GM19463 (cell line): Measurements from ENCODE around the gene CPNE1.
"Not testable (repeated sequence)": the region's sequence is repeated elsewhere in the genome, so short reads cannot be mapped to it uniquely, and the experiment has no call there.

Source experiments
- ATAC-seq: cut with Tn5 transposase; IDR thresholded peaks from one replicate; pipeline ENCODE4 v1.9.1; 2021; ENCODE audit warnings: mild to moderate bottlenecking, moderate library complexity; ENCODE audit not compliant: unreplicated experiment

CPNE1 gene

DNA sequence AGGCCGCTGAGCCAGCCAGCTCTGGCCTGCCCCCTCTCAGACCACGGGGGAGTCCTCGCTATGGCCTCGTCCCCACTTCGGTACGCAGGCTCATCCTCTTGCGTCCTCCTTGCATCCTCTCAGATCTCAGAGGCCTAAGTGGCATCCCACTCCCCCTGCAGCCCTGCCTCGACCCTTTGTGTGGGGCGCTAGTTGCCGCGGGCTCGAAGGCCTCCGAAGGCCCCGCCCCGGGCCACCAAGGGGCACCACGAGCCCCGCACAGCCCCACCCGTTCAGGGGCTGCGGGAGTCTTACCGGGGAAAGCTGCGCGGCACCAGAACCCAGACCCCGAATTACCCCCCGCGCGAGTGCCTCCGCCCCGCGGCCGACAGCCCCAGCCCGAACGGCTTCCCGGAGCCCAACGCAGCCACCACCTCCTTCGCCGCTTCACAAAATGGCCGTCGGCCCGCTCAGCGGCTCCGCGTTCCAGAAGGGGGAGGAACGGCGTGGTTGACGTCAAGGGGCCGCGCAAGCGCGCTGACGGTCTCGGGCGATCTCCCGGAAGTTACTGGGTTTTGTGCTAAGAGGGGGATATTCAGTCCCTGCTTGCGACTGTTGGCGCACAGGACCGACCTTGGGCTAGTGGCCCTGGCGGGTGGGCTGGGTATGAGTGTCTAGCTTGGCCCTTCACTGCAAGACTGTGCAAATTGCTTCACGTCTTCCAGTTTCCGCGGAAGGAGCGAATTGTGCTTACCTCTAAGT, at the start of gene CPNE1, which contains the start of gene RBM12:
TSS of gene CPNE1 (minus strand) at position 435 of the 741 bp plus-strand sequence. CDS start 31,977 bp downstream, outside the sequence.
TSS of gene RBM12 (minus strand) at position 435 of the 741 bp plus-strand sequence. CDS start 9,578 bp downstream, outside the sequence.
- peak; percentile 79 for ATAC-seq

GRCh38 chr20:35714127-35714526, 49.4 kb upstream of the CPNE1 start:
- no peak for ATAC-seq

DNA sequence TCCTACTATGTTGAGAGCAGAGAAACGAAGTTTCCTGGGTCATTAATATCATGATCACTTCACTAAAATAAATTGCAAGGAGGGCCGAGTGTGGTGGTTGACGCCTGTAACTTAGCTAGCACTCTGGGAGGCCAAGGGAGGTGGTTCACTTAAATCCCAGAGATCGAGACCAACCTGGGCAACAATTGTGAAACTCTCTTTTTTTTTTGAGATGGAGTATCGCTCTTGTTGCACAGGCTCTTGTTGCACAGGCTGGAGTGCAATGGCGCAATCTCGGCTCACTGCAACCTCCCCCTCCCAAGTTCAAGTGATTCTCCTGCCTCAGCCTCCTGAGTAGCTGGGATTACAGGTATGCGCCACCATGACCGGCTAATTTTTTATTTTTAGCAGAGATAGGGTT, 48.4 kb upstream of the CPNE1 start:
- ATAC-seq = not testable (repeated sequence)

DNA sequence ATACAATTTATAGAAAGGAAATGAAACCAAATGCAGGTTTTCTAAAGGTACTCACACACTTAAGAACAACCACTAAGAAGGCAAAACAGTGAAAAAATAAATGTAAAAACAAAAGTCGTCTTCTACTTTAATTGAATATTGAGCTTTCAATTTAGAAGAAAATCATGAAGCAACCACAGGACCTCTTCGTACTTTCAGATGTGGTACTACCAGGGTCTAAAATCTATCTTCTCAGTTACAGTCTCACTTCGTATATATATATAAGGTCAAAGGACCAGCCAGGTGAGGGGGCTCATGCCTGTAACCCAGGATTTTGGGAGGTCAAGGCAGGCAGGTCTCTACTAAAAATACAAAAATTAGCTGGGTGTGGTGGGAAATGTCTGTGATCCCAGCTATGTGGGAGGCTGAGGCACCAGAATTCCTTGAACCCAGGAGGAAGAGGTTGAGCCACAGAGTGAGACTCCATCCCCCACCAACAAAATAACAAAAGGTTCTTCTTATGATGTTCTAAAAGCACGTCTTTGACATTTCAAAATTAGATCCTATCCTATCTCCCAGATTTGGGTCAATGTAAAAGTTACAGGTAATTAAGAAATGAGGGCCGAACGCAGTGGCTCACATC, 47.0 kb upstream of the CPNE1 start:
- no peak for ATAC-seq

- no peak for ATAC-seq
Observed at GRCh38 chr20:35710884-35711587, 46.3 kb upstream of the CPNE1 start.

GRCh38 chr20:35710039-35710438, 45.3 kb upstream of the CPNE1 start:
- ATAC-seq = no peak

DNA sequence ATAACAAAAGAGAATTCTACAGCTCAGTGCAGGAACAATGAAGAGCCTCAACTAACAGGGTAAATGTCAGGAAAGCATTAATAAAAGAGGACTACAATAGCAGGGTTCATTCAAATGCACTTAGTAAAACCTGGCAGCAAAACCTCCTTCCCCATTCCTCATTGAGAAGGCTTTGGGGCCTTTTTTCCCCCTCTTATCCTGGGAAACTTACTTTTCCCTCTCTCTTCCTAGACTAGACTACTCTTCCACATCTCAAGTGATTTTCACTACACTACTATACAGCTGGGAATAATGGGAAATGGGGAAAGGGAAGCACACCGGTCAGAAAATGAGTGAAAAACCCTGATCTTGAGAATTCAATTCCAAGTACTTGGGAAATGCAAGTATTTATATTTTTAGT, 44.6 kb upstream of the CPNE1 start:
- ATAC-seq = no peak

DNA sequence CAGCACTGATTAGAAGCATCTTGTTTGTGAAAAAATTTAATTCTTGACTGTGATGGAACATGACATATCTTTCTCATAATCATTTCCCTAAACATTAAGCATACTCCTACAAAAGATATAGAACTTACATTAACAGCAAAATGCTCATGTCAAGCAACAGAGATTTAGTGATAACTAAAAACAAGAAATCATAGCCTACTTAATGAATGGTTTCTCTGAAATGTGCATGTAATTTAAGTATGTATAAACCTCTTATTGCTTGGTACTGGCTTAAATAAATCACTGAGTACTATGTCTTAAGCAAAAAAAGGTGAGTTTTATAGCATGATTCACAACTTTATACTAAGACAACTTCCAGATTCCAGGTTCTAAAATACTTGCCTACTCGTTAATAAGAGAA, 43.8 kb upstream of the CPNE1 start:
- ATAC-seq = no peak

DNA sequence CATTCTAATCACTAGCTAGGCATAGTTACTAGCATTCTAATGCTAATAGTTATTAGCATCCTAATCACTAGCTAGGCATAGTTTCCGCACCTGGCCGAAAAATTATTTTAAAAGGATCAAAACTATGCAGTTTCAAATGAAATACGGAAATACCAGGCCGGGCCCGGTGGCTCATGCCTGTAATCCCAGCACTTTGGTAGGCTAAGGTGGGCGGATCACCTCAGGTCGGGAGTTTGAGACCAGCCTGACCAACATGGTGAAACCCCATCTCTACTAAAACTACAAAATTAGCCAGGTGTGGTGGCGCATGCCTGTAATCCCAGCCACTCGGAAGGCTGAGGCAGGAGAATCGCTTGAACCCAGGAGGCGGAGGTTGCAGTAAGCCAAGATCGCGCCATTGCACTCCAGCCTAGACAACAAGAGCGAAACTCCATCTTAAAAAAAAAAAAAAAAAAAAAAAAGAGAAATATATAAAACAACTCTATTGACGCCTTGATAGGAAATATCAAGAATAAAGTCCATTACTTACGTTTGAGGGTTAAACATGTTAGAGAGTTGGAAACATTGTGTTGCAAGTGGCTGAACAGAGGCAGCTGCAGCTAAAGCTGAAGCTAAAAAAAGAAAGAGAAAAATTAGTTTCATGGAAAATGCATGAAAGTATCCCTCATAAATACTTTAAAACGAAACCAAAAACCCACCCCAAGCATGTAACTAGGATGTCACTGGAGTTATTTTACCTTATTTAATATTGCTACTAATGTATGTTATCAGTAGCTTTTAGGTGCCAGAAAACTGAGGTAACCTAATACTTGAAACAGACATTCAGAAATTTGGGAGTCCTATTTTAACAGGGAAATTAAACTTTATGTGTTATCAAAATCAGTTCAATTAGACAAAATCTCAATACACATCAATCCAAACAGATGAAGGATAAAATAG, 42.2 kb upstream of the CPNE1 start:
- not testable (repeated sequence) for ATAC-seq

DNA sequence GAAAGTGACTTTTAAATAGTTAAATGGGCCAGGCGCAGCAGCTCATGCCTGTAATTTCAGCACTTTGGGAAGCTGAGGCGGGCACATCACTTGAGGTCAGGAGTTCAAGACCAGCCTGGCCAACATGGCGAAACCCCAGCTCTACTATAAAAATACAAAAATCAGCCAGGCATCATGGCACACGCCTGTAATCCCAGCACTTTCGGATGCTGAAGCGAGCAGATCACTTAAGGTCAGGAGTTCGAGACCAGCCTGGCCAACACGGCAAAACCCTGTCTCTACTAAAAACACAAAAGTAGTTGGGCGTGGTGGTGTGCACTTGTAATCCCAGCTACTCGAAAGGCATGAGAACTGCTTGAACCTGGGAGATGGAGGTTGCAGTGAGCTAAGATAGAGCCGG, 41.2 kb upstream of the CPNE1 start:
- not testable (repeated sequence) for ATAC-seq

GRCh38 chr20:35704514-35705261, 40.0 kb upstream of the CPNE1 start:
- no peak for ATAC-seq

GRCh38 chr20:35702824-35703695, 38.4 kb upstream of the CPNE1 start:
- no peak for ATAC-seq

- ATAC-seq = no peak
Observed at GRCh38 chr20:35702051-35702823, 37.5 kb upstream of the CPNE1 start.

- ATAC-seq = no peak
Observed at GRCh38 chr20:35700625-35701148, 36.0 kb upstream of the CPNE1 start.

GRCh38 chr20:35699957-35700624, 35.4 kb upstream of the CPNE1 start:
- ATAC-seq = no peak

DNA sequence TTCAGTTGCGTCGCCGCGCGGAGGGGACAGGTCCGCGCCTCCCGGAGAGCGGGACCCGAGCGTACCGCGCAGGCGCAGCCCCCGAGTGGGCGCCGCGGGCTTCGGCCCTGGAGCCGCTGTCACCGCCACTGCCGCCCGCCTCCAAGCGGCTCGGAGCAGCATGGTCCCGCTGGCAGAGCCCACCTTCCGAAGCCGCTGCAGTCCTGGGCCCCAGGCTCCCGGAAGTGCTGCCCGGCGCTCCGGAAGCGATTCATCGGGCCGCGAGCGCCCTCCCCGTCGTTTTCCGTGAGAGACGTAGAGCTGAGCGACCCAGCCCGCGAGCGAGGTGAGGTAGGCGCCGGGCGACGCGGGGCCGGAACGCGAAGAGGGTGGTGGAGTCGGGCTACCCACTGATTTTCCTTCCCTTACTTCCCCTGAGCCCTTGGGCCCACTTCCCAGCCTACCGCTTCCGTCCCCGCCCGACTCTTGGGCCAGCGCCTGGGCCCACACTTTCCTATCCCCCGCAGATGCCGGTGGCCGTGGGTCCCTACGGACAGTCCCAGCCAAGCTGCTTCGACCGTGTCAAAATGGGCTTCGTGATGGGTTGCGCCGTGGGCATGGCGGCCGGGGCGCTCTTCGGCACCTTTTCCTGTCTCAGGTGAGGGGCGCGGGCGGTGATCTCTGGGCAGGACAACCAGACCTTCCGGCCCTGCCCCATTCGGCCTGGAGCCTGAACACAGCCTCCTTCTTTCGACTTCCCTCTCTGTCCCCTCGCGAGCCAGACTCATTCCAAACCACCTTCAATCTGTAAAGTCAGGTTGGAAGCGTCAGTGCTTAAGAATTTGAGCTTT, 34.6 kb upstream of the CPNE1 start, which contains the start of the genes NFS1 and ROMO1:
TSS of gene NFS1 (minus strand) at position 226 of the 830 bp plus-strand sequence. CDS start at position 162, 64 bp downstream.
TSS of gene ROMO1 (plus strand) at position 279 of the 830 bp plus-strand sequence. CDS start at position 507, 228 bp downstream.
- ATAC-seq = peak; percentile 89
